OCI-LY3 (cell line): Measurements from ENCODE around the gene NRXN2.

Source experiments
- CTCF ChIP-seq: fragments of 200-600, 300-600 bp; sonication (generic); IDR thresholded peaks from 2 replicates; pipeline ENCODE4 v1.5.1; 2014; ENCODE audit warnings: antibody characterized with exemption, low read length, low read depth
- EZH2phosphoT487 ChIP-seq: fragments of 200-600 bp; shearing (Covaris generic); IDR thresholded peaks from 2 replicates; pipeline ENCODE4 v1.6.1; 2018; ENCODE audit warnings: antibody characterized with exemption, mixed run types, low read depth

GRCh38 chr11:64692764-64693331 lies 30.1 kb downstream of the NRXN2 start:
- peak; percentile 42 for TF ChIP-seq CTCF
- TF ChIP-seq EZH2phosphoT487: no peak
